Activated CD4-positive, alpha-beta memory T cell treated with anti-CD3 and anti-CD28 coated beads for 36 hours (primary cell): ENCODE data around the gene STRAP. TPM values are rescaled to one million over a fixed set of nuclear protein-coding genes. Genes with fewer than 3 reads are reported as not detected.
A peak's percentile ranks its signal among the peaks of the same experiment; 100 is the strongest.

ENCODE experiments used
- CTCF ChIA-PET: fragments of 350-600 bp; sonication (Branson Sonifier 250); formaldehyde crosslinking; loops from one replicate; lab custom pipeline; 2021; ENCODE audit warnings: antibody characterized with exemption, inconsistent platforms; lab: Charles Lee
- POLR2A ChIA-PET: fragments of 350-600 bp; sonication (Branson Sonifier 250); formaldehyde crosslinking; loops from one replicate; lab custom pipeline; 2021; ENCODE audit warnings: antibody characterized with exemption; lab: Charles Lee
- DNase-seq: peaks from one replicate; pipeline ENCODE4 v3.0.0-alpha.2; 2020
- H3K27ac Mint-ChIP-seq: one replicate; pipeline ENCODE4 v1.8.0; 2021; ENCODE audit warnings: mixed read lengths
- H3K27me3 Mint-ChIP-seq: one replicate; pipeline ENCODE4 v1.8.0; 2021; ENCODE audit warnings: mixed read lengths
- H3K36me3 Mint-ChIP-seq: one replicate; pipeline ENCODE4 v1.8.0; 2021; ENCODE audit warnings: mixed read lengths
- H3K4me1 Mint-ChIP-seq: one replicate; pipeline ENCODE4 v1.8.0; 2021; ENCODE audit warnings: low read depth, mixed read lengths
- H3K4me3 Mint-ChIP-seq: one replicate; pipeline ENCODE4 v1.8.0; 2021; ENCODE audit warnings: mild to moderate bottlenecking, mixed read lengths
- H3K9me3 Mint-ChIP-seq: one replicate; pipeline ENCODE4 v1.8.0; 2021; ENCODE audit warnings: mixed read lengths
- intact Hi-C: fragments of 100-400 bp; cut with micrococcal nuclease; formaldehyde crosslinking; loops from one replicate; pipeline ENCODE4 v1.15.1; 2023
- total RNA-seq, 2 experiments: library from RNA; stranded (reverse); gene quantifications; one replicate each; pipeline ENCODE4 v1.2.3, GENCODE V29; 2021

STRAP gene
- total RNA-seq, 2 experiments from 2014 or later = 135 to 140 TPM

- no peak overlapping the region for H3K27ac Mint-ChIP-seq
- no peaks in the 10 kb centered on the region for H3K36me3 Mint-ChIP-seq
- ChIA-PET CTCF (interaction anchor here (5.5 kb wide), 1 partner anchor 268 kb away, joined by 78 read pairs; no protein-coding TSS in a partner anchor), POLR2A (no interaction called here)
- intact Hi-C loops = loop anchor here (10.0 kb wide), 1 partner anchor 579 kb away; no protein-coding TSS in a partner anchor
- H3K27me3 Mint-ChIP-seq = peaks cover 2% of the 10 kb centered on the region
- no peak overlapping the region for H3K4me3 Mint-ChIP-seq
- DNase-seq = no peak
- no peaks in the 10 kb centered on the region for H3K4me1 Mint-ChIP-seq
- no peaks in the 10 kb centered on the region for H3K9me3 Mint-ChIP-seq
Measured at GRCh38 chr12:15853877-15854276, 28.3 kb upstream of the STRAP start.

- Mint-ChIP-seq H3K9me3 (no peaks in the 10 kb centered on the region), H3K4me1 (no peaks in the 10 kb centered on the region), H3K27ac (no peak overlapping the region), H3K27me3 (peaks cover 5% of the 10 kb centered on the region), H3K36me3 (no peaks in the 10 kb centered on the region), H3K4me3 (no peak overlapping the region)
- CTCF ChIA-PET = interaction anchor here (1.1 to 5.5 kb wide), 8 partner anchors 10 to 323 kb away, joined by 3 to 85 read pairs (median 4); no protein-coding TSS in a partner anchor
- intact Hi-C loops = loop anchor here (10.0 kb wide), 1 partner anchor 580 kb away; no protein-coding TSS in a partner anchor
- POLR2A ChIA-PET = no interaction called here
- no peak for DNase-seq
Measured at GRCh38 chr12:15854916-15855315, 27.3 kb upstream of the STRAP start.

- peaks cover 5% of the 10 kb centered on the region for H3K27me3 Mint-ChIP-seq
- no peaks in the 10 kb centered on the region for H3K4me1 Mint-ChIP-seq
- intact Hi-C loops = loop anchor here (1.0 to 10.0 kb wide), 4 partner anchors 83 to 581 kb away; no protein-coding TSS in a partner anchor
- no peak overlapping the region for H3K4me3 Mint-ChIP-seq
- ChIA-PET CTCF (interaction anchor here (0.6 to 5.5 kb wide), 11 partner anchors 8 to 579 kb away, joined by 3 to 85 read pairs (median 4); no protein-coding TSS in a partner anchor), POLR2A (no interaction called here)
- no peak for DNase-seq
- H3K27ac Mint-ChIP-seq = no peak overlapping the region
- H3K9me3 Mint-ChIP-seq = no peaks in the 10 kb centered on the region
- no peaks in the 10 kb centered on the region for H3K36me3 Mint-ChIP-seq
Measured at GRCh38 chr12:15855646-15856045, 26.5 kb upstream of the STRAP start.

GRCh38 chr12:15856097-15856982 lies 25.8 kb upstream of the STRAP start:
- POLR2A ChIA-PET = interaction anchor here (0.6 kb wide), 1 partner anchor 54 kb away, joined by 3 read pairs; no protein-coding TSS in a partner anchor
- intact Hi-C loops = loop anchor here (1.0 to 10.0 kb wide), 4 partner anchors 84 to 582 kb away; no protein-coding TSS in a partner anchor

GRCh38 chr12:15858353-15858752 lies 23.8 kb upstream of the STRAP start:
- H3K27ac Mint-ChIP-seq = no peak overlapping the region
- intact Hi-C loops = loop anchor here (10.0 kb wide), 1 partner anchor 584 kb away; no protein-coding TSS in a partner anchor
- DNase-seq = no peak
- H3K27me3 Mint-ChIP-seq = peaks cover 5% of the 10 kb centered on the region
- no peaks in the 10 kb centered on the region for H3K4me1 Mint-ChIP-seq
- CTCF ChIA-PET = interaction anchor here (1.3 to 5.5 kb wide), 7 partner anchors 40 to 582 kb away, joined by 3 to 85 read pairs (median 13); no protein-coding TSS in a partner anchor
- H3K9me3 Mint-ChIP-seq = no peaks in the 10 kb centered on the region
- no peaks in the 10 kb centered on the region for H3K36me3 Mint-ChIP-seq
- H3K4me3 Mint-ChIP-seq = no peak overlapping the region
- POLR2A ChIA-PET = no interaction called here

More at GRCh38 chr12:15856097-15856982, 25.8 kb upstream of the STRAP start:
- peak; percentile 22 for DNase-seq
- CTCF ChIA-PET = interaction anchor here (0.6 to 5.5 kb wide), 20 partner anchors 9 to 580 kb away, joined by 3 to 85 read pairs (median 4); no protein-coding TSS in a partner anchor
- H3K4me3 Mint-ChIP-seq = no peak overlapping the region
- no peaks in the 10 kb centered on the region for H3K36me3 Mint-ChIP-seq
- peaks cover 5% of the 10 kb centered on the region for H3K27me3 Mint-ChIP-seq
- no peaks in the 10 kb centered on the region for H3K4me1 Mint-ChIP-seq
- no peaks in the 10 kb centered on the region for H3K9me3 Mint-ChIP-seq
- no peak overlapping the region for H3K27ac Mint-ChIP-seq

GRCh38 chr12:15859116-15859515 lies 23.1 kb upstream of the STRAP start:
- no peak for DNase-seq
- no peaks in the 10 kb centered on the region for H3K9me3 Mint-ChIP-seq
- H3K27ac Mint-ChIP-seq = no peak overlapping the region
- no peak overlapping the region for H3K4me3 Mint-ChIP-seq
- H3K4me1 Mint-ChIP-seq = peaks cover 3% of the 10 kb centered on the region
- peaks cover 5% of the 10 kb centered on the region for H3K27me3 Mint-ChIP-seq
- intact Hi-C loops = loop anchor here (10.0 kb wide), 1 partner anchor 584 kb away; no protein-coding TSS in a partner anchor
- H3K36me3 Mint-ChIP-seq = no peaks in the 10 kb centered on the region
- ChIA-PET POLR2A (no interaction called here), CTCF (interaction anchor here (1.3 to 5.5 kb wide), 5 partner anchors 39 to 583 kb away, joined by 3 to 85 read pairs (median 17); no protein-coding TSS in a partner anchor)

GRCh38 chr12:15861404-15861803 lies 20.8 kb upstream of the STRAP start:
- Mint-ChIP-seq H3K27me3 (peaks cover 5% of the 10 kb centered on the region), H3K4me1 (peaks cover 3% of the 10 kb centered on the region), H3K27ac (no peak overlapping the region), H3K4me3 (no peak overlapping the region), H3K36me3 (no peaks in the 10 kb centered on the region), H3K9me3 (no peaks in the 10 kb centered on the region)
- CTCF ChIA-PET = interaction anchor here (1.2 kb wide), 1 partner anchor 277 kb away, joined by 5 read pairs; no protein-coding TSS in a partner anchor
- intact Hi-C loops = no loop called here
- no peak for DNase-seq
- POLR2A ChIA-PET = no interaction called here

GRCh38 chr12:15862840-15863239 lies 19.3 kb upstream of the STRAP start:
- no peaks in the 10 kb centered on the region for H3K36me3 Mint-ChIP-seq
- H3K9me3 Mint-ChIP-seq = no peaks in the 10 kb centered on the region
- H3K4me1 Mint-ChIP-seq = peaks cover 3% of the 10 kb centered on the region
- ChIA-PET CTCF (interaction anchor here (1.8 kb wide), 1 partner anchor 273 kb away, joined by 5 read pairs; no protein-coding TSS in a partner anchor), POLR2A (no interaction called here)
- H3K27ac Mint-ChIP-seq = no peak overlapping the region
- H3K27me3 Mint-ChIP-seq = peaks cover 5% of the 10 kb centered on the region
- no peak for DNase-seq
- intact Hi-C loops = no loop called here
- H3K4me3 Mint-ChIP-seq = no peak overlapping the region

GRCh38 chr12:15863372-15863771 lies 18.8 kb upstream of the STRAP start:
- Mint-ChIP-seq H3K27ac (no peak overlapping the region), H3K4me3 (no peak overlapping the region), H3K27me3 (peaks cover 4% of the 10 kb centered on the region), H3K36me3 (no peaks in the 10 kb centered on the region), H3K9me3 (no peaks in the 10 kb centered on the region), H3K4me1 (peaks cover 3% of the 10 kb centered on the region)
- ChIA-PET POLR2A (no interaction called here), CTCF (interaction anchor here (0.9 to 1.8 kb wide), 2 partner anchors 273 to 279 kb away, joined by 3 to 5 read pairs; no protein-coding TSS in a partner anchor)
- no peak for DNase-seq
- intact Hi-C loops = no loop called here

GRCh38 chr12:15863984-15864383 lies 18.2 kb upstream of the STRAP start:
- Mint-ChIP-seq H3K27ac (no peak overlapping the region), H3K4me3 (no peak overlapping the region), H3K27me3 (peaks cover 3% of the 10 kb centered on the region), H3K9me3 (no peaks in the 10 kb centered on the region), H3K4me1 (peaks cover 3% of the 10 kb centered on the region), H3K36me3 (no peaks in the 10 kb centered on the region)
- DNase-seq = no peak
- ChIA-PET POLR2A (no interaction called here), CTCF (interaction anchor here (0.9 to 1.8 kb wide), 2 partner anchors 274 to 279 kb away, joined by 3 to 5 read pairs; no protein-coding TSS in a partner anchor)
- intact Hi-C loops = no loop called here

- Mint-ChIP-seq H3K4me3 (no peak overlapping the region), H3K4me1 (peaks cover 3% of the 10 kb centered on the region), H3K27me3 (no peaks in the 10 kb centered on the region), H3K9me3 (peaks cover 8% of the 10 kb centered on the region), H3K27ac (no peak overlapping the region), H3K36me3 (peaks cover 1% of the 10 kb centered on the region)
- ChIA-PET CTCF (interaction anchor here (0.6 kb wide), 1 partner anchor 11 kb away, joined by 3 read pairs; no protein-coding TSS in a partner anchor), POLR2A (no interaction called here)
- no peak for DNase-seq
- intact Hi-C loops = no loop called here
Measured at GRCh38 chr12:15868186-15868585, 14.0 kb upstream of the STRAP start.
